Activated effector memory CD4-positive, alpha-beta T cell treated with Interleukin-2 at 50 U/mL for 16 hours (primary cell): ENCODE measurements around the gene PTPRN2.
"Not testable (repeated sequence)": the region's sequence is repeated elsewhere in the genome, so short reads cannot be mapped to it uniquely, and the experiment has no call there.

ENCODE experiments used
- DNase-seq: peaks from one replicate; pipeline ENCODE4 v3.0.0-alpha.2; 2020

Gene PTPRN2

DNA sequence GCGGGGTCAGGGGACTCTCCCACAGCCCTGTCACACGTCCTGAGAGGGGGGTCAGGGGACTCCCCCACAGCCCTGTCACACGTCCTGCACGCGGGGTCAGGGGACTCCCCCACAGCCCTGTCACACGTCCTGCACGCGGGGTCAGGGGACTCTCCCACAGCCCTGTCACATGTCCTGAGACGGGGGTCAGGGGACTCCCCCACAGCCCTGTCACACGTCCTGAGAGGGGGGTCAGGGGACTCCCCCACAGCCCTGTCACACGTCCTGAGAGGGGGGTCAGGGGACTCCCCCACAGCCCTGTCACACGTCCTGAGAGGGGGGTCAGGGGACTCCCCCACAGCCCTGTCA is 210.8 kb downstream of the PTPRN2 start:
- DNase-seq = not testable (repeated sequence)

DNA sequence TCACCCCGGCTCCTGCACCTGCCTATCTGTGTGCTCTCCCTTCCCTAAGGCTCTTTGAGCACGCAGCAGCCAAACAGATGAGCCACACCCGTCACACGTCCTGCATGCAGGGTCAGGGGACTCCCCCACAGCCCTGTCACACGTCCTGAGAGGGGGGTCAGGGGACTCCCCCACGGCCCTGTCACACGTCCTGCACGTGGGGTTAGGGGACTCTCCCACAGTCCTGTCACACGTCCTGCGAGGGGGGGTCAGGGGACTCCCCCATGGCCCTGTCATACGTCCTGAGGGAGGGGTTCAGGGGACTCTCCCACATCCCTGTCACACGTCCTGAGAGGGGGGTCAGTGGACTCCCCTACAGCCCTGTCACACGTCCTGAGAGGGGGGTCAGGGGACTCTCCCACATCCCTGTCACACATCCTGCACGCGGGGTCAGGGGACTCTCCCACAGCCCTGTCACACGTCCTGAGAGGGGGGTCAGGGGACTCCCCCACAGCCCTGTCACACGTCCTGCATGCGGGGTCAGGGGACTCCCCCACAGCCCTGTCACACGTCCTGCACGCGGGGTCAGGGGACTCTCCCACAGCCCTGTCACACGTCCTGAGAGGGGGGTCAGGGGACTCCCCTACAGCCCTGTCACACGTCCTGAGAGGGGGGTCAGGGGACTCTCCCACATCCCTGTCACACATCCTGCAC is 211.3 kb downstream of the PTPRN2 start:
- DNase-seq = not testable (repeated sequence)

DNA sequence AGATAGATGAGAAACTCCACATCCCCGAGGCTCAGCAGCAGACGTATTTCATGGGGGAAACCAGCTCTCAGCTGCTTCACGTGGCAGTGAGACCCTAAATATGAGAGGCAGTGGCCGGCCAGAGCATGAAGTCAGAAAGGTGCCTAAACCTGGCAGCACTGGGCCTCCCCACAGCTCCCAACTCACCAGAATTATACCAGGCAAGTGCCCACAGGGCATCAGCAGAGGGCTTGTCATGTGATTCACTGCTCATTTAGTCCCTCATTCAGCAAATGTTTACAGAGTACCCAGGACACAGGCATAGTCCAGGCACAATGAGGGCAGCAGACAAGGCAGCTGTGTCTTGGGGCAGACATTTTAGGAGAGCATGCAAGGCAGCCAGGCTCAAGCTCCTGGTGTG is 212.6 kb downstream of the PTPRN2 start:
- DNase-seq = no peak

DNA sequence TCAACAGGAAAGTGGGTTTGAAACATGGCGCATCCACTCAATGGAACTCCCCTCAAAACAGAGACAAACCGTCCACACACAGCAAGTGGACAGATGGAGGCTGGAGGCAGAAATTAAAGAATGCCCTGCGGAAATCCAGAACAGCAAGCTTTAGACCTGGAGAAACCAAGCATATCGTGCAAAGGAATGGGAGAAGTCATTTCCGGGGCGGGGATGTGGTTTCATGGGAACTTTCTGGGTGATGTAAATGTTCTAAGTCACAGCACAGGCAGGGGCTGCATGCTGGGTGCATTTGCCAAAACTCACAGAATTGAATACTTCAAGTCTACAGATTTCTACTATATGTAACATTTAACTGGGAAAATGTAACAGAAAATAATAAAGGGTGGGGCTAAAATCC is 213.0 kb downstream of the PTPRN2 start:
- DNase-seq = no peak

DNA sequence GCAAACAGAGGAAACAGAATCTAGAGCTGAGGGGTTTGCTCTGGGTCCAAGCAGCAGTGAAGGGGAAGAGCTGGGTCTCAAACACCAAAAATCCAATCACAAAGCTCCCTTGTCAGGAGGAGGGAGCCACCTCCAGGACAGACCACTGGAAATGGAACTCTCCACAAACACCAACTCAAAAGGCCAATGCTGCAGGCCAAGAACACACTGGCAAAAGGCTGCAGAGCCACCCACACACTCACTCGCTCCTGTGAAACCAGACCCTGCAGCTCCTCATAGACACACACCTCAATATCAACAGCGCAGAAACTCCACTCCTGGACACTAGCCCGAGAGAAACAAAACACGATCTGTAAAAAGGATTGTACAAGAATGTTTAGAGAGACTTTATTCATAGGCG is 213.5 kb downstream of the PTPRN2 start:
- DNase-seq = no peak

DNA sequence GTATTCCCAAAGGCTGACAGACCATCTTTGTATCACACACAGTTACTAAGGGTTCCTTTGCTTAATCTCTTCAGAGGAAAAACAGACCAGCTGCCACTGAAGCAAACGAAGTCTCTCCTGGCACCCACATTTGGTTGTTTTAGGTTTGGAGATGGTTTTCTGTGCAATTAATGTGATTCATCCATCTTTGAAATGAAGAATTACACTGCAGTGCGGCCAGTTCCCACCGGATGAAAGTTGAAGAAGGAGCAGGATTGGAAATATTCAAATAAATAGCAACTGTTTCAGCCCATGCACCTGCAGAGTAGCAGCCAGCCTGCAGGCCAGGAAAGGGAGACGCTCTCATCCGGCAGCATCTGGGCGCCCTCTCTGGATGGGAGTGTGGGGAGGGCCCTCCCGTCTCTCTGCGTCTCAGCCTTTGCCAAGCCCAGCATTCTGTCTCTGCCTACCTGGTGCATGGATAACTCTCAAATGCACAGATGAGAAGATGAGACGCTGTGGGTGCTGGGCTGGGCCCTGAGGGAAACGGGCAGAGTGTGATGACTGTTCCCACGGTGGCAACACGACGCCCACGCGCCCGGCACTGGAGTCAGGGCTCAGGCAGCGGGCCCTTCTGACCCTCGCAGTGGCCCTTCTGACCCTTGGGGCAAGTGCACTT is 214.0 kb downstream of the PTPRN2 start:
- no peak for DNase-seq

DNA sequence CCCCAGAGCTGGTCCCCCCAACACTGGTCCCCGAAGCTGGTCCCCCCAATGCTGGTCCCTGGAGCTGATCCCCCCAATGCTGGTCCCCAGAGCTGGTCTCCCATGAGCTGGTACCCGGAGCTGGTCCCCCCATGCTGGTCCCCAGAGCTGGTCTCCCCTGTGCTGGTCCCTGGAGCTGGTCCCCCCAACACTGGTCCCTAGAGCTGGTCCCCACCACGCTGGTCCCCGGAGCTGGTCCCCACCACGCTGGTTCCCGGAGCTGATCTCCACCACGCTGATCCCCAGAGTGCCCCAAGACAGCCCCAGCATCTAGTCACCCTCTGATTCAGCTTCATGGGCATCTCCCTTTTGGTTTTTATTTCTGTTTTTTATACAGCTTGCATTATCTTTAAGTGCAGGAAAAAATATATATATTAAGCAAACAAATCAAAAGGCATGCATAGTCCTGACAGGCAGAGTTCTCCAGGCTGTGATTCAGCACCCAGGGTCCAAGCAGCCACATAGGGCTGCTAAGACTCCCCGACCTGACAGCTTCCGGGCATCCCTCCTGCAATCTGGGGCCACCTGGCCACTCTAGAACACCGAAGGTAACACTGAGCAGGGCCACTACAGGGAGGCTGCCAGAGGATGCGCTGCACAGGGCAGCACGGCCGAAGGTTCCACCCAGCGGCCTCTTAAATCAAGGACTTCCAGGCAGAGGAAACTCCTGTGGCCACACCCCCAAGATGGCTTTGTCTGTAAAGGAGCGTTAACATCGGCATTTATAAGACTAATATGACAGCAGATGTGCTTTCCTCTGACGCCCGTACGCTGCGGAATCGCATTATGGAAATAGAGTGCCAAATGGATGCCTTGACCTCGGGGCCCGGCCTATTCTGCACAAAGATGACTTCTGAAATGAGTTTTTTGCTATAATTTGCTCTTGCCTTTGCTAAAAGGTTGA is 215.0 kb downstream of the PTPRN2 start:
- DNase-seq = no peak

DNA sequence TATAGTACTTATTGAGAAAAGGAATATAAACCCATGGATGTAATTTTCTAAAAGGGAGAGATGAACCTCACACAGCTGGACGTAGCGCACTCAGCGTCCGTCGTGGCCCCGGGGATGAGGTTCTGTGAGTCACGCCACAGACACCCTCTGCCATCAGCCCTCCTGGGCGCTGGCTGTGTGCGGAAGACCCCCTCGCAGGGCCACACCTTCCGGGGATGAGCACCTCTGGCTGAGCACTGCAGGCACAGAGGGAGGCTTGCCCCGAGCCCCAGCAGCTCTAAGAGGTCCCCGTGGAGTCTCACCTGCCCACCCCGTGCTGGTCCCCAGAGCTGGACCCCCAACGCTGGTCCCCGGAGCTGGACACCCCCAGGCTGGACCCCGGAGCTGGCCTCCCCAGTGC is 215.8 kb downstream of the PTPRN2 start:
- no peak for DNase-seq

DNA sequence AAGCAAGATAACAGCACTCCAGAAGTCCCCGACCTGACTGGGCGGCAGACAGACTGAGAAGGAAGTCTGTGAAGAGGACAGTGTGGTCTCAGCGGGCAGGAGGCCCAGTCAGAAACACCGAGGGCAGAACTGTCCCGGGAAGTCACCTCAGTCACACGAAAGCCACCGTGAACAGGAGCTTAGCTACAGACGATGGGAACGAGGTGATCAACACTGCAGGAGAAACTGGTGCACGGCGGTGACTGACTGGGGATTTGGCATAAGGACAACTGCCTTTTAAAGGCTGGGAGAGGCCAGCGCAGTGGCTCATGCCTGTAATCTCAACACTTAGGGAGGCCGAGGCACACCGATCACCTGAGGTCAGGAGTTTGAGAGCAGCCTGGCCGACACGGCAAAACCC is 217.8 kb downstream of the PTPRN2 start:
- DNase-seq = no peak

DNA sequence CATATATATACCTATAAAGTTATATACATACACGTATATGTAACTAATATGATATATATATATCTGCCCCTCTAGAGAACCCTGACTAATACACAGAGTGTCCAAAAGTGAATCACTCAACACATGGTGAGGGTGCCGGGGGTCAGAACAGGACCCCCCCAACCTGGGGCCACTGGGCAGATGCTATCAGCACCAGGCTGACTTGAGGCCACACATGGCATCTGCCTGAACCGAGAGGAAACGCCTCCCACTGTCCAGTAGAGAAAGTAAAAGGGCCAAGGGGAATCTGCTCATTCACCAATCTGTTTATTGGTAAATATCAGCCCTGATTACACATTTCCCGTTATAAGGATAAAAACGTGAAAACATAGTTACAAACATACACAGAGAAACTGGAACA is 218.3 kb downstream of the PTPRN2 start:
- no peak for DNase-seq

DNA sequence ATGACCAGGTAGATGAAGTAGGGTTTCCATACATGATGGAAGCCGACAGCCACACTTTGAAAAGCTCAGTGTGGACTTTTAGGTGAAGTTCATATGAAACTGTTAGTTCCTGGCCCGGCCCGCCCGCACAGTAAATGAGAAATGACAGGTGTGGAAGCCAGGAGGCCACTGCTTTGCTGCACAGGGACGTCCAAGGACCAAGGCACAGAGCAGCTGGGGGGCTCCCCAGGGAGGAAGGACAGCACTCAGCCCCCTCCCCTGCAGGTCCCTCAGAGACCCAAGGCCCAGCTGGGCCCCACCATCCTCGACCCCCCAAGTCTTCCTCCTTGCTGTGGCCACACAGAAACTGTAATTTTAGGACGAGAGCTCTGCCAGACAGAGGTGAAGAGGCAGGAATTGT is 219.2 kb downstream of the PTPRN2 start:
- no peak for DNase-seq

DNA sequence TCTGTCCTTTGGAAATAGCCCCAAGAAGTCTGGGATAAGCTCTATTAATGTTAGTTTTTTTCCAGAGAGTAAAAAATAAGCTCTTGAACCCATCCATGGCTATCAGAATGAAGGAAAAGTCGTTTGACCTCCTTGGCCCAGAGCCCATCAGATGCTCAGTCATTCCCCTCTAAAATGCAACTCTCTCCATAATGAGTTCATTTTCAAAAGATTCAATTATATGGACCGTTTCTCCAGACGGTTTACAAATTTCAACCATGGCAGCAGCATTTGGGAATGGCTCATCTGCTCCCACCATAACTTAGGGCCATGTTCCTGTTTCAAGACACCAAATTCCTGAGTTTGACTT is 220.0 kb downstream of the PTPRN2 start:
- no peak for DNase-seq

DNA sequence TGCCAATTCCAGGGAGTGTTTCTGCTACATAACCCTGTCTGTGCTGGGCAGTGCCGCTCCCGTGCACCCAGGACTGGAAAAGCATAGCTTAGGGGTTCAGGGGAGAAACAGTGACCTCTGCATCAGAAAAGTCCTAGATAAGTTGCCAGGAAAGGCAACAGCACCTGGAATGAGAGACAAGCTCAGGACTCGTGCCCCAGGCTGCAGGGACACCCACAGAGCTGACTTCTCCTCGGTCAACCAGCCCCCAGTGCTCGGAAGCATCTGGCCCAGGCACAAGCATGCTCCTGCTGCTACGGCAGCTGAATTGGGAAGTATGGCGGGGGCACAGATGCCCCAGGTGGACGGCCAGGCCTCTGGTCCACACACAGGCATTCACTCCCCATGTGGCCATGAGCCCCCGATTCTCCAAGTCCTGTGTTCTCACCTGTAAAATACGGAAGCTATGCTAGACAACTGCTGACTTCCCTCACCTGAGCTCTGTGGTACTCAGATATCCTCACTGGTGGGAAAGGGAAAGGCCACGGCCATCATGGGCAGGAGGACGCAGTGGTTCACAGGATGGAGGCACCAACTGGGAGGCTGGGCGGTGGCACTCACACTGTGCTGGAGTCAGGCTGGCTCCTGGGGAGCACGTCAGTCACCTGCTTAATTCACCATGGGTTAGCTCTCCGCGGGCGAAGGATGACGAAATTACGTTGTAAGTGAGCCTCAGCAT is 220.5 kb downstream of the PTPRN2 start:
- DNase-seq = no peak

DNA sequence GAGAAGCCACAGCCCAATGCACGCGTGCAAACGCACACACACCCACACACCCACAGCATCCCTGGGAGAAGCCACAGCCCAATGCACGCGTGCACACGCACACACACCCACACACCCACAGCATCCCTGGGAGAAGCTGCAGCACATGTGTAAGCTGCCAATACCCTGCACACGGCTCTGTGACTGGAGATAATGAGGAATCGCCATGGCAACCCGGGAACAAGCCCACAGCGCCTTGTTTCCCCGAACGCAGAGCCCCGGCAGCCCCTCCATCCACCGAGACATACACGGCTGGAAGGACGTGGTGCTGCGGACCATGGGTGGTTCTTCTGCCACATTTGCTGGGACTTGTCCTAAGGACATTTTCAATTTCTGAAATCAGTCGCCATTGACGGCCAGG is 221.3 kb downstream of the PTPRN2 start:
- DNase-seq = no peak

DNA sequence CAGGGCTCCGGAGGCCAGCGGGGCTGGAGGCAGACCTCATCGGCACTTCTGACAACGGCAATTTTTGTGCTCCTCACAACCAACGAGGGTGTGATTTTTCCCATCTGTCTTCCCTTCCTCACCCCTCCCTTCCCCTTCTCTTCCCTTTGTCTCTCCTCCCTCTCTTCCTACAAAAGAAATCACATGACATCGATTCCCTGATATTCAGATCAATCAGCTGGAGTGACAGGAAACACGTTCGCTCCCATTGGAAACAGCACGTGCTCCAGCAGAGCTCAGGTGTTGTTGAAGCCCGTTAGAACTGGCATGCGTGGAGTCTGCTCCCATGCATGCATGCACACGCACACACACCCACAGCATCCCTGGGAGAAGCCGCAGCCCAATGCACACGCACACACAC is 222.4 kb downstream of the PTPRN2 start:
- no peak for DNase-seq

DNA sequence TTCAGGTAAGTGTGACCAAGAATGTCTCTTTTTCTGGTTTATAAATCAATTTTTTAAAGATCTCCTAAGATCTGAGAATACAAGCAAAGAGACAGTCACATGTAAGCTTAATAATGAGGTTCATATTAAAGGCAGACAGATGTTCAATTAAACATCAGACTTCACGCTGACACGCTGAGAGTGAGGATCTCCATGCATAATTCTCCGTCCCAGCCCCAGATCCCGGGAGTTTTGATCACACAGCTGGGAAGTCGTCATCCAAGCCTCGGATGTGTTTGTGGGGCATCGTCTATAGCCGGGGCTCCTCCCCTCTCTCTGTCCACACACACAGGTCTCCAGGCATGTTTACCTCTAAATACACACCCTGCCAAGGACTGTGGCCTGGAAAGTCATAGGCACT is 223.2 kb downstream of the PTPRN2 start:
- DNase-seq = no peak

DNA sequence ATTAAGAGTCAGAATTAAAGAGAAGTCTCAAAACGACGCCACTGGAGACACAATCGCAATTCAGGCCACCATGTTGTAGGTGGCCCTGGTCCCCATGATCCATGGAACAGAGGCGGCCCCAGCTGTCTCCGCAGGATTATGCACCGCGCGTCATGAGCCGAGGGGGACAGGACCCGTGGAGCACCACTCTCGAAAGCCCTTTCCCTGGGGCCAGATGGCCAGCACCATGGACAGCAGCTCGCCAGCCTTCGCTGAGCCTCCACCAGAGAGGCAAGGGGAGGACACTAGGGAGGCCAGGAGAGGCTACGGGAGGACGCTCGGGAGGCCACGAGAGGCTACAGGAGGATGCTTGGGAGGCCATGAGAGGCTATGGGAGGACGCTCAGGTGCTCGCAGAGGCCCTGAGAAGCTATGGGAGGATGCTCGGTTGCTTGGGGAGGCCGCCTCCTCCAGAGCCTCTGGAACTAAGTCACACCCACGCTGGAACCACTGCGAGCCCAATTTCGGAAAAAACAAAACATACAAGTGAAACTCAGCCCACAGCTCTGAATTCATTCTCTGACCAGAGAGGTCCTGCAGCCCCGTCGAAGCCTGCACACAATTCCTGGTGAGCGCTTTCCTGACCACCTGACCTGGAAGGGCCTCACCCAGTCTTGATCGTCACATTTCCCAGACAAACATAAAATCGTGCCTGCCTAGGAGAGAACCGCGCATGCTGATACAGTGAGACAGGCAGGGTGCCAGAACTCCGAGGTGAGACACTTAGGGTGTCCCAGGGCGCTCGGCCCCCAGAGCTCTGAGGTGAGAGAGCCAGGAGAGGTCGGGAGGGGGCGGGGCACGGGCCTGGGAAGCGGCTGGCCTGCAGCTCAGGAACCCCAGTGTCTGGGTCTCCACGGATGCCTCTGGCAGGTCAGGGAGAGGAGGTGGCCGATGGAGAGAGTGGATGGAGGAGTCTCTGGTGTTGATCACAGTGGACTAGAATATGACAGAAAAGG is 224.4 kb downstream of the PTPRN2 start:
- no peak for DNase-seq

DNA sequence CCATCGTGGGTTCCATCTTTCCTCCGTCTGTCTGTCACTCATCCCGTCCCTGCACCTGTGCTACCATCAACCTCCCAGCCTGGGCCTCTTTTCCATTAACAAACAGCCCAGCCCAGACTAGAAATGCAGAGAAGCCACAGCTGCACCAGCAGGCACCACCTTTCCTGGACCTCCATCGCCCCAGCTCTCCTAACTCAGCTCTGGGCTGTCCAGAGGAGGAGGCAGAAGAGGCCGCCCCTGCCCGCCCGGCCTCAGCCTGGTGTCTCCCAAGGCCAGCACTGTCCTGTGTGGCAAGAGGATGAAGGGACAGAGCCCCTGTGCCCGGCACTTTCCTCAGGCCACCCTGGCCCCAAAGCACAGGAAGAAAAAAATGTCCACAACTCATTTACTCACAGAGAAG is 225.6 kb downstream of the PTPRN2 start:
- no peak for DNase-seq

DNA sequence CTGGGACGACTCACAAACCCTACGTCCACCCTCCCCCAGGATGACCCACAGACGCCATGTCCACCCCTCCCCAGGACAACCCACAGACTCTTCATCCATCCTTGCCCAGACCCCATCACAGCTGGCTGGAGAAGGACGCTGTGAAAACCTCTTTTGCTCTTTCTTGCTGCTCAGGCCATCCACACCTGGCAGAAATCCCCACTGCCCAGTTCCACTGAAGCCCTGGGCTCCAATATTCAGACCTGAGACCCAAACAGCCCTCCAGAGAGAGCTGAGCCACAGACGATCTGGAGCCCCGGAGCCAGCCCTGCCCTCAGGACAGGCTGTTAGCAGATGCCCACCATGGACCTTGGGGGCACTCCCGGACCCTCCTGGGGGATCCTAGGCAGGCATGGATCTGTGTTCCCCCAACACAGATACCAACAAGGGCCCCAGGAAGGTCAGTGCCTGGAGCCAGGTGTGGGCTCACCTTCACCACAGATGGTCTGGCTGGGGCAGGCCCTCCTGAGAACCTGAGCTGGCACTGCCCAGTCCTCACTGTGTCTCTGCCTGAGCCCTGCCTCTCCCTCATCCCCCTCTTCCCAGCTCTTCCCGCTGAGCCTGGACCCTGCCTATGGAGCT is 226.2 kb downstream of the PTPRN2 start:
- DNase-seq = no peak

DNA sequence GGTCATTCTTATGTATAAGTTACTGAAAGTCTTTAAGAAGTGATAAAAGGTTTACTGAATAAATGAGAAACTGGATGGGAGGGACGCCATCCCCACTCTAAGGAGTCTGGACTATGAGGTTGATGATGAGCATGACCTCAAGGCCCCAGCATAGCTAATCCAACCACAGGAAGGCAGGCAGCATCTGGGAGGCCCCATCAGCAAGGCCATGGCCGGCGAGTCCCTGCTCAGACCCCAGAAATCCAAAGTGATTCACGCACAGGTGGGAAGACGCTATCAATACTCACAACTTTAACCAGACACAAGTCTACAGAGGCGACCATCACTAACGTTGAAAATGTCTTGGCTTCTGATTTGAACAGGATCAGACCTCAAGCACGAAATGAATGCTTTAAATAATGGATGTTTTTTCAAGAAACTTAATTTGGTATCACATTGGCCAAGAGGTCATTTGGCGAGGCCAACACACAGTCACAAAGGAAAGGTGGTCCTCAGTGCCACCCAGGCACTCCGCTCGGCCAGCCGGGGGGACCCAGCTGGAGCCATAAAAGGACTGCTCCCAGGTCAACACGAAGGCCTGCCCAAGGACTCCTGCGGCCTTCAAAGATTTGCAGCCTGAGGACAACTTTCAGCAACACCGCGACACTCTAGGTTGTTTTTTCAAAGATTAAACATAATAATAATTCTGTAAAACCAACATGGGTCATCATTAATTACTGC is 228.5 kb downstream of the PTPRN2 start:
- DNase-seq = no peak
